GM18517 (cell line): ENCODE measurements around the gene RNLS.

Source experiments
- ATAC-seq: cut with Tn5 transposase; IDR thresholded peaks from one replicate; pipeline ENCODE4 v1.9.1; 2021; ENCODE audit warnings: mild to moderate bottlenecking, moderate library complexity; ENCODE audit not compliant: unreplicated experiment

Gene RNLS

DNA sequence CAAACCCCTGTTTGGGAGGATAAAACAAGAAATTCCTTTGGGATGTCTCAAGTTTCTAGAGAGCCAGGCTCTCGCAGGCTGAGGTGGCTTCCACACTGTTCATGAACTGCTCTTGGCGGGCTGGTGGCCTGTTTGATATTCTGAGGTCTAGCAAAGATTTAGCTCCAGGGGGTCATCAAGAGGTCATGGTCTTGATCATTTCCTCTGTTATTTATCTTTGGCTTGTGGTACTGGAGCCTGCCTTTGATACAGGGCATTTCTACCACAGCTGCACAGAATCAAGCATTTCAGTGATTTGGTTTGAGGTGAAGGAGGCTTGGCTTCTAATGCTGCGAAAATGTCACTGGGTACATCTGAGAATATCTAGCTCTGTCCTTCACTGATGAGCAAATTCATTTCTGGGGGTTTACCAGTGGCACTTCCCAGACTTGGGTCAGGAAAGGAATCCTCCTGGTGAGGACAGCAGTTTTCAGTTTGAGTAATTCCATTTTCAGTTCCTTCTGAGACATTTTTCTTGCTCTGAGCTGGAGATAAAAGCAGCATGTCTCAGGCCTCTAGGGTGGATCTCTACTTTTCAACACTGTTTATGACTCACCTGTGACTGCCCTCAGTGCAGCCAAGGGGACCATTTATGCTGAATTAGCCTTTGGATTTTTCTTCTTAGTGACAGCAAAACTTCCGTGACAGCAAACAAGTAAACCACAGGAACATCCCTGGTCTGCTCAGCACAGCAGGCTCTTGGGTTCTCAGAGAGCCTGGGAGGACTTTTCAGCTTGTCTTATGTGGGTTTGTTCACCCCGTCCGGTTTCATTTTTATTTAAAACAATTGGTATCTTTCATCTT lies 312.0 kb downstream of the RNLS start:
- peak; percentile 93 for ATAC-seq

DNA sequence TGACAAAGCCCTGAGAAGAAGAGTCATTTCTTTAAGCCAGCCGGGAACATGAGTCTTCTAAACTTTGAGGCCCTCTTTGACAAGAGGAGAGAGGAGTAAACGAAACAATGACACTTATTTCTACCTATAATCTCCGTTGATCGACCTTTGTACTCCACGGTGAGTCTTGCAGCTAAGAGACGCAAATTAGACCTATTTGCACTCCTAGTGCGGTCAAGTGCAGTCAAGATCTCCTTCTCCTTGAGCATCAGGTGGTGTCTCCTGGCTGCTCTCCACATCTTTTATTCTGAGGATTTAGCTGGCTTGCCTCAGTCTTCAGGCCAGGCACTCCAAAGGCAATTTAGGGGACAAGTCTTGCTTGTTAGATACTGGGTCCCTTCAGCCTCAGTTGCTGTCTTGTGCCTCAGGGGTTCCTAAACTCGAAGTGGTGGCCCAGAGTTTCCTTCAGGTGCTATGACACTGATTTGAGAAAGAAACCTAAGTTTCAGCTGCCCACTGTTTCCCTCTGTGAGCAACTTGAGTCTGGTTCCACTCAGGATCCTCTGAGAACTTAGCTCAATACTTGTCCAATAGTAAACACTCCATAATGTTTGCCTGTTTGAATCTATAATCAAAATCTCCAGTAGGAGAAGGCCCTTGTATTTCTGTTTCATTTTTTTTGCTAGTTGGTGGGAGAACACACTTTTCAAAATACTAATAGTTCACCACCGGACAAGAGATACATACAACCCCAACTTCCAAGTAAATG lies 312.9 kb downstream of the RNLS start:
- no peak for ATAC-seq

DNA sequence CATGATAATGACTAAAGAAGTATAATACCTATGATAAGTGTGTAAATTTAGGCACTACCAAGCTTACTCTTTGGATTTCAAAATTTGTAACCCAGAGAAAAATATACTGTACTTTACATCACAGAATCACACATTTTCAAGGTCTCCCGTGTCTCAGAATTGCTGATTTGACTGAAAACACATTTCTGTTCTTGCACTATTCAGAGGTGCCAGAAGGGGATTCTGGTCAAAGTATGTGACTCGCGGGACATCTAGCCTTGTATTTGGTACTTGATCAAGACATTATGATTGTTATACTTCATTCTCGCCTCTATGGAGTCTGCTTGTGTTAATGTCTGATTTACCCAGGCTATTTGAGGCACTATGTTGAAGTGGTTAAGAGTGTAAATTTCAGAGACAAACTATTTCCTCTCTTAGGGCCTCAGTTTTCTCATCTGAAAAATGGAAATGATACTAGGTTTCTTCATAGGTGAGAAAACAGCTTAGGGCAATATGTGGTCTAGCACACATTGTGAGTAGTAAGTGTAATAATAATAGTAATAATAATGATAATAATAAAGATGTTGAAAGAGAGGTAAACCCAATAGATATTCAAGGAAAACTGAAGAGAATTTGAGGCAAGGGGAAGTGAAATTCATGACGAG lies 320.4 kb downstream of the RNLS start:
- no peak for ATAC-seq

DNA sequence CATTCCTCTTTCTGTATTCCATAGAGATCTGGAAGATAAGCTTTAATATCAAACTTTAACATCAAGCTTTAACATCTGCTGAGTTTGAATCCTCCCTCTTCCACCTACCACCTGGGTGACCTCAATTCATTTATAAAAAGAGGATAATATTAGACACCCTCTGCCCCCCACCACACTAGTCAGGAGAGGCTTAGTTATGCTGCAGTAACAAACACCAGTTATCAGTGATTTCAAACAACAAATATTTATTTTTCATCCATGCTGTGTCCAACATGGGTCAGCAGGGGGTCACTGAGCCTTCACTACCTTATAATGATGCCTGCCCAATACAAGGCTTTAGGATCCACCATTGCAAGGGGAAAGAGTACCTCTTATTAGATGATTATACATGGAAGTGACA lies 322.0 kb downstream of the RNLS start:
- no peak for ATAC-seq

DNA sequence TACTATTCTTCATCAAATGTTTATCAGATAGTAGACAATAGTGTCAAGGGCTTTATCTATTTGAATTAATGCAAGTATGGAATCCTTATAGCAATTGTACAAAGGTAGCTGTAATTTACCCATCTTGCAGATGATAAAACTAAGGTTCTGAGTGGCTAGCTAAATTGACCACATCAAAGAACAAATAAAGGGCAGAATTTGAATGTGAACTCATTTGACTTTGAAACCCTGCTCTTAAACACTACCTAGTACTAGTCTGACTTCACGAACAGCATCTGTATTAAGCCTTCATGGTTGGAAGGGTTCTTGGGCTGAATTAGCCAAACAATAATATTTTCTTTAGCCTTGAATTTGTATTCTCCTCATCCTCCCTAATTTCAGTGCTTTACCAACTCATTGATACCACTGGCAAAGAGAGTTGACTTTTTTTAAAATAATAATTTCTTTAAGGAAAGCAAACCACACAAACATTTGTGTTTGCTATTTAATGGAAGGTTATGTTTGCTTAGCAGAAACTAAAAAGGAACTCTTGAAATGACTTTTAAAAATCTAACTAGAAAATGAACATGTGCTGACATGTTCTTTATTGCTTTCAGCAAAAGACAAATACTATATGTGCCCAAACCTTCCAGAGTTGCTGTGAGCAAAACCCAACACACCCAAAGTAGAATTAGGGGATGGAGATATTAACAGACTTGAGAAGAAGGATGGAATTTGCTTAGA lies 322.6 kb downstream of the RNLS start:
- ATAC-seq: no peak

DNA sequence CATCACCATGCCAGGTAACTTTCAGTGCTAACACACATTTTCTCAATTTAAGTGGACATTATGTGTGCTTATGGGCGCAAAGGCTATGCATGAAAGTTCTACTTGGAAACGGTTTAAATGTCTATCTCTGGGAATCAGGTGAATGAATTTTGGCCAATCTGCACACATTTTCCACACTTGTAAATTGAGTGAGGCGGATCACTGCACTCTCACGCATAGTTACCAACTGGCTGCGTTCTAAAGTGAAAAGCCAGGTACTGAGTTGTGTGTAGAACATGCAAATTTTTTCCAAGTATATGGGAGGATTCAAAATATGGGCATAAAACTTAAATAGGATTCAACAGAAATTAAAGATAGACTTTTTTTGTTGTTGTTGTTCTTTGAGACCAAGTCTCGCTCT lies 323.7 kb downstream of the RNLS start:
- ATAC-seq: no peak

DNA sequence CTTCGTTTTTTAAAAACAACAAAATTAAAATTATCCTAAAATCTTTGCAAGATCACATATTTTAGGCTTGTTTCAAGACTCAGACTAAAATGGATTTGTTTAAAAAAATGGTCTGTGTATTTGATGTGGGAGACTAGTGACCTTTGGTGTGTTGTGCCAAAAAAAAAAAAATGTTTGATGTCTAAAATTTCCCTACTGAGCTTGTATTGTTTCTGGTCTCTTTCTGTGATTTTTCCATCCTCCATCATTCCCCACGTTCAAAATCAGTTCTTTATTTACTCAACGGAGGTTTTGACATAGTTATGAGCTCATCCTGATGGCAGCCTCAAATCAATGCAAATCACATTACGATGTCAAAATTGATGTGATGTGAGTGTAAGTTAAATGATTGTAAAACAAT lies 326.2 kb downstream of the RNLS start:
- ATAC-seq: no peak

DNA sequence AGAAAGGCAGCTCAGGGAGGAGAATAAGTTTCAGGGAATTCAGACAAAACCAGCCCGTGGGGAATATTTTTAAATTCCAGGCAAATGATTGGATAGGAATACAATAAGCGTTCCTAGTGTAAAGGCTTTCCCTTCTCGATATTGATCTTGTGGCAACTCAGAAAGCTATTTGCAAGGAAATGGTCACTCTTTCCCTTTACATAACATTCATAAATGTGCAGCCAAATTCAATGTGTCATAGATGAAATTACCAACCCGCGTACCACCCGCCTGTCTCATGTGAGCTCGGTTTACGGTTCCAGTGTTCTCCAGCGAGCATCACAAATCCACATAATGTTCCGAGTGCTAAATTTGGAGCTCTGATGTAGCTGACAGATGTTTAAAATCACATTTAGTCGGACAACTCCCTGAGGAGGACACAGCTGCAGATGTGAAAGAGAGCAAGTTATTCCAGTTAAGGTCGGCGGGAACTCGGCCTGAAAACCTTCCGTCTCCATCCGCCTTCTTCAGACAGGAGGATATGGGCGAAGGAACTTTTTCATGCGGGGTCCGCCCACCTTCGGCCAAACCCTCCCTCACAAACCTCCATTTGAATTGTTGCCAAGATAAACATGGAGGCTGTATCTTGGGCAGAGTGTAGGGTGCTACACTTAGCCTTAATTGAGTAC lies 327.0 kb downstream of the RNLS start:
- no peak for ATAC-seq

DNA sequence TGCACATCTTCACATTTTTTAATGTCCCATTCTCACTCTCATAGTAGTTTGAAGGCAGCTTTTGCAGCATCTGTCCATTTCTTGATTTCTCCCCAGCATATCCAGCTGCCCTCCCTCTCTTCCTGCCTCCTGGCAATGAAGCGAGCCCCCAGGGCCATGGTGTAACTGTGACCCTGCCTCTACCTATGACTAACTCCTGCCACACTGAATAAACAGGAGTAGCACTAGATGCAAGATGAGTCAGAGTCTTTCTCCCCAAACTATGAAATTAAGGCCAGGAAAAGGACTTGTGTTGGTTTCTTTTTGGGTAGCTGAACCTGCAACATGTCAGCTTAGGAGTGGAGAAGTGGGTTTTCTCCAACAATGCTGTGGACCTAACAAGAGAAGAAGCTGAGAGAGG lies 329.0 kb downstream of the RNLS start:
- ATAC-seq: no peak

DNA sequence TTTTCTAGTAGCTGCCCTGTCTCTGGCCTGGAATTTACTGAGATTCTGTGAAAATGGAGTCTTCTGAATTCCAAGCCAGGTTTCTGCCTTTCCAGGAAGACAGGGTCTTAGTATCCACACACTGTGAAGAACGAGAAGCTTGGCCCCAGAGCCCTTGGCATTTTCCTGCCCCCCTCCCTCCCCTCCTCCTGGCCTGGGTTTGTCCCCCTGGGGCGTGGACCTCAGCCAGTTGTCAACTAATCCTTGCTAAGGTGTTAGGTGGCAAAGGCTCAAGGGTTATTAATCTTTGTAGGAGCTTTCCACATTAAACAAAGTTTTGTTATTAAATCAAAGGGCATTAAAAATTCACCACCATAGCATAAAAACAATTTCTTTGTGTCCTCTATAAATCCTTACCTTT lies 329.5 kb downstream of the RNLS start:
- ATAC-seq: no peak

DNA sequence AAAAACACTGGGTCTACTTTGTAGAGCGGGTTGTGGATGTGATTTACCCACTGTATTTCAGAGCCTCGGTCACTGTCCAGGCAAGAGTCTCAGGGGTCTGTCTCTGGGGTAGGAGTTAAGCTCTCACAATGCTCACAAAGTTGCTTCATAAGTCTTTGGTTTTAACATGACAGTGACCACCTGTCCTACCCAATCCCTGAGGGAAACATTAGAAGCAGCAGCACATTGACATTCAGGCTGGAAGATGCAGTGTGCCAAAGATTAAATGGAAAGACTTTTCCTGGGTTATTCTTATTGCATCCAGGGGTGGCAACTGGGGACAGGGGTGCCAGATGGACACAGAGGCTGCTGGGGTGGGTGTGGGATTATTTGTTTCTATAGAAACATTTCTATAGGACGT lies 330.0 kb downstream of the RNLS start:
- ATAC-seq: no peak

DNA sequence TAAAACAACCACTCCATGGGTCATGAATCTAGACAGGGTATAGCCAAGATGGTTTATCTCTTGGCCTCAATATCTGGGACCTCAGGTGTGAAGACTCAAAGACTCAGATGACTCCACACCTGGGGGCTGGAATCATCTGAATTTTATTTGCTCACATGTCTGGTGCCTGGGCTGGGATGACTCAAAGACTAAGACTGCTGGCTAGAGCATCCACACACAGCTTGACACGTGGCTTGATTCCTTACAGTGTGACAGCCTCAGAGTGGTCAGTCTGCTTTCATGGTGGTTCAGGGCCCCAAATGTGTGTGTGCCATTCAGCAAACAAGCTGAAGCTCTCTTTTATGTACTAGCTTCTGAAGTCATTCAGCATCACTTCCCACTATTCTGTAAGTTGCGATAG lies 333.7 kb downstream of the RNLS start:
- no peak for ATAC-seq

DNA sequence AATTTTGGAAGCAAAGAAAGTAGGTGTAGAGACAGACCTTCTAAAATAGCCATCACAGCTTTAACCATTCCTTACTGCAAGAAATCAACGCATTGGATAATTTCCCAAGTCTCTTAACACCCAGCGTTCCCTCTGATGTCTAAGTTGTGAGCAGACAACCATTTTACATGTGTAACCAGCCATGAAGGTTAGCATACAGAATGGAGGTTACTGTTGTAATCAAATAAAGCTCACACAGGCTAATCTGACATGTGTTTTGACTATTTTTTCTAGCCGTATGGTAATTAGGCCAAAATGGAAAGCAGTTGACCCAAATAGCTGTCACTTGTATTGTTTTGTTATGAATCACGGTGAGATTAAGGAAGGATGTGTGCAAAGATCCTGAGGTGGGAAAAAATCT lies 336.4 kb downstream of the RNLS start:
- ATAC-seq: no peak

DNA sequence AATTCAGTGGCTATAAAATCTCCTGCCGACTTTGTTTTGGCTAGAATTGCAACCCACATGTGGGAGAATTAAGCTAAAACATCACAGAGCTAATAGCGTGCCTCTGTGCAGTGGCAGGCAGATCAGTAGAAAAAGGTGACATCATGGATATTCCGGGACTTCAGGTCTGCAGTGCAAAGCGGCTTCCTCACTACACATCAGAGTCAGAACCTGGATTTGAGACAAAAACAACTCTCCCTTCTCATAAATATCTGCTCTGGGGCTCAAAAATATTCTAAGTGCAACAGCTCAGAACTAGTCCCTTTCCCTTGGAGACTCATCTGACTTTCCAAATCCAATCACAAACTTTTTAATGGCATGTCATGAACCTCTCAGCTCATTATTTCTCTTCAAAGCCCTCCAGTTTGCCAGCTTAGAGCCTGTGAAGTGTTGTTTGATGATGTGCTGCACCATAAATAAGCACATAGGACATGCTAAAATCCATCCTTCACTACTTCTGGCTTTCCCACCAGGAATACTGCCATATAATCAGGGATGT lies 337.1 kb downstream of the RNLS start:
- ATAC-seq: no peak

DNA sequence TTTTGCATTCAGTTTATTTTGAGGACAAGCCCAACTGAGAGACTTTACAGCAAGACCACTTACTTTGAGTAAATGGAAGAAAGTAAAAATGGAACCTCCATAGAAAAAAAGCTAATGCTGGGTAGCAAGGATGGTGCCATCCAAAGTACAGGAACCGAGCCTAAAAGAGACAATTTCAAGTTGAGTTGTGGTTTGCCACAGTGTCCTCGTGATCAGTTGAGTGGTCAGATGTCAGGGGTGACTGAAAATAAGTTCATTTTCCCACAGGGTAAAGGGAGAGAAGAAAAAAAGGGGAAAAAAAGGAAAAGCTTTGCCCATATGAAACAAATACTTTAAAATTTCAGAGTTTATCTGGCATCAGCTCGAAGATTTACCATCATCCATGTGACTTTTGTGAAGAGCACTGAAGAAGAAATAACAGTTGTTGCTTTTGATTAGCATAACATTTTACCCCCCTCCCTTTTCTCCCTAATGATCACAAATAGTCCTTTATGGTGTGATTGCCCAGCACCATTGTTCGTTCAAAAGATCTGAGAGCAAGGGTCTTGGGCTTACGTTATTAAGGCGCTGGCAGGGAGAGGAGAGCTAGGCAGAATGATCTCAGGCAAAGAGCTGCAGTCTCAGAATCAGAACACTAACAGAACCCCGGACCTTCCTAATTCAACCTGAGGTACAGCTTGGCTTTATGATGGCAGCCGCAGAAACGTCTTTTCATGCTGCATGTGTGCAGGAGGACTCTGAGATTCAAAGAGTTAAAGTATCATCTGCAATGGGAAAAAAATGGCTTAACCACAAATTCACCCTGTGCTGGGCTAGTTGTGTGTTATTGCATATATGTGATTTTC lies 338.1 kb downstream of the RNLS start:
- no peak for ATAC-seq

DNA sequence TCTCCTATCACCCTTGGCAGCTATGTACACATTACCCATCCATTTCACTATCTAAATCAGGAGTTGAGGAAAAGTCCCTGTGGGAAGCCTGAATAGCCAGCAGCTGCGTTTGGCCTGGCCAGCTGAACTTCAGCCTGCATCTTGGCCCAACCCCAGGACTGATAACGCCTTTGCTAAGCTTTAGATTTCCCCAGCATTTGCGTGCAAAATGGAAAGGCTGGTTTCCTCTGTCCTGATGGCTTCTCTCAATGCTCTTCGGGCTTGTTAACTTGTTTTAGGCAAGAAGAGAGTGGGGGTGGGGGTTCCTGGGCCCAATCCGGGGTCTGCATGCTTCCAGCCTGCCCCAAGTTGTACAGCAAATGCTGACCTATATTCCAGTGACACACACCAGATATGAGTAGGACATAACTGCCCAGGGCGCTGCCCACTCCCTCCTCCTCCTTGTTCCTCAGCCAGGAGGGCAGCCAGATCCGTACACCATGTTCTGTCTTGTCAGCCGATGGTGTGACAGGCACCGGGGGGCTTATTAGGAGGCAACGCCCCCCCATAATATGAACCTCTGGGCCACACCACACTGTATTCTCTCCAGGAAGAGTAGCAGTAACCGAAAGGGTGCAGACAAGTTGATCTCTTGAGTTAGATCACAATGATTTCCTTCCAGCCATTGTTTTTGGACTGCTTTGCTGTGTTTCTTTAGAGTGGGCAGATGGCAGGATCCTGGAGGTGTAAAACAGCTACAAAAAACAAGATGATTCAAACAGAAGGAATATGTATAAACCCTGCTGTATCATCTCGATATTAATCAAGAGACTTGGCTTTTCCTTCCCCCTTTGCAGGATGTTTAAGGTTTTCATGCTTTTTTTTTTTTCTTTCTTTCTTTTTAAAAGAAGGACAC lies 339.0 kb downstream of the RNLS start:
- no peak for ATAC-seq

DNA sequence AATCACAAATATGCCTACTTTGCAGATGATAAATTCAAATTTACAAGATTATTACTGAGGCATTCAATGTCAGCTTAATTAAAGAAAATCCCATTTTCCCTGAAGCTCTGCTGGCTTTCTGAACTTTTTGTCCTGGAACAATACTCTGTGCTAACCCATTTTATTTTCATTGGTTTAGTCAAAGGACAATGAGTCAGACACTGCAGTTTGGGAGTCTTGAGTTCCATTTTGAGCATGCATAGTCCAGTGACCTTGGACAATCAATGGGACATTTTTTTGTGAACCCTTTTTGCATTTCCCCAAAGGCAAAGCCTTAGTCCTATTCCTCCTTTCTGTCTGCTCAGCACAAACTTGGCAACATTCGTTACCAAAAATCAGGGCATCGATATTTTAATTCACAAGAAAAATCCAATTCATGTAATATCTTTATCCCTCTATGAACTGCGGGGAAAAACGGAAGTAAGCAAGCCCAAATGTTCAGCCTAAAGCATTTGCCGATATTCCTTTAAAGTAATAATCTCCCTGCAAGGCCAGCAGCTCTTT lies 339.8 kb downstream of the RNLS start:
- no peak for ATAC-seq

DNA sequence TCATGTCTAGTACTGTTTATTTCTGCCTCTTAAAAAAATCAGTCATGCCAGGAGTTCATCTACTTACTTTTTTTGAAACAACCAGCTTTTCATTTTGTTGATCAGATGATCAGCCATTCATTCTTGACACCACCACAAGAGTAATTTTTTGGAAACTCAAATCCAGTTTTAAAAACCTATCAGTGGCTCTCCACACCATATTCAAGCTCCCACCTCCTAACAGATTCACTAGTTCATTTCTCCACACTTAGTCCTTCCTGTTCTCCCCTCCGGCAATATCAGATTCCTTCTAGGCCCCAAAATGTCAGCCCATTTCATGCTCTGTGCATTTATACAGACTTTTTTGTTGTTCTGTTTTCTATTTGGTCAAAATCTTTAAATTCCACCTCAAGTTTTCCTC lies 341.6 kb downstream of the RNLS start:
- no peak for ATAC-seq
